ENCODE data around the gene SPATS2L. TPM values are rescaled to one million over a fixed set of nuclear protein-coding genes. Genes with fewer than 3 reads are reported as not detected.

The SPATS2L gene
- total and polyA plus RNA-seq, 2 of the 13 experiments (the other 11 are each of a cell fraction or from before 2014, with no cell fraction given) = 154 to 212 TPM

GRCh38 chr2:200274116-200275075 is 32.1 kb upstream of the SPATS2L start (continued):
- TF ChIP-seq SOX13 (IDR thresholded peaks at IDR 0.05) = peak; percentile 73
- peak in 1 of 2 experiments; percentile 95; a peak in 2 of 4 replicates for TF ChIP-seq SOX13 (CRISPR knock-in tag; conservative IDR thresholded peaks at IDR 0.05 in 1 of 2, IDR thresholded peaks at IDR 0.05 in 1 of 2)
- TF ChIP-seq EP300 (IDR thresholded peaks at IDR 0.05; ENCODE audit: low read depth in 2 of 2, low read length in 2 of 2) = peak in 1 of 2 experiments; percentile 30; a peak in 1 of 4 replicates
- no peak for TF ChIP-seq EP300 (CRISPR knock-in tag; IDR thresholded peaks at IDR 0.05; ENCODE audit: borderline replicate concordance)
- TF ChIP-seq CREB1 (IDR thresholded peaks at IDR 0.05) = no peak
- peak; percentile 12; the same call in 1 of the 2 replicates for TF ChIP-seq CREB1 (CRISPR knock-in tag; IDR thresholded peaks at IDR 0.05)
- 0 out of 2 replicates have a peak, but pooled peaks have one; percentile 41 for TF ChIP-seq ERF (CRISPR knock-in tag; IDR thresholded peaks at IDR 0.05)
- TF ChIP-seq ATF7 (IDR thresholded peaks at IDR 0.05) = no peak
- no peak for TF ChIP-seq ATF7 (CRISPR knock-in tag; IDR thresholded peaks at IDR 0.05)
- peak; percentile 68 for TF ChIP-seq ARID5B (CRISPR knock-in tag; IDR thresholded peaks at IDR 0.05)
- no peak for TF ChIP-seq SOX6 (IDR thresholded peaks at IDR 0.05)
- peak; percentile 90 for TF ChIP-seq SOX6 (CRISPR knock-in tag; IDR thresholded peaks at IDR 0.05)
- TF ChIP-seq GATAD2A (CRISPR knock-in tag; IDR thresholded peaks at IDR 0.05) = peak; percentile 55
- TF ChIP-seq FOXP1 (IDR thresholded peaks at IDR 0.05) = no peak
- TF ChIP-seq FOXP1 (CRISPR knock-in tag; IDR thresholded peaks at IDR 0.05) = 0 out of 2 replicates have a peak, but pooled peaks have one; percentile 20
- TF ChIP-seq ZNF24 (IDR thresholded peaks at IDR 0.05) = no peak
- 0 out of 2 replicates have a peak, but pooled peaks have one; percentile 27 for TF ChIP-seq HDAC1 (CRISPR knock-in tag; IDR thresholded peaks at IDR 0.05)
- TF ChIP-seq ZNF263 (CRISPR knock-in tag; IDR thresholded peaks at IDR 0.05) = no peak
